ENCODE results near the gene PTPRU.

PTPRU gene

DNA sequence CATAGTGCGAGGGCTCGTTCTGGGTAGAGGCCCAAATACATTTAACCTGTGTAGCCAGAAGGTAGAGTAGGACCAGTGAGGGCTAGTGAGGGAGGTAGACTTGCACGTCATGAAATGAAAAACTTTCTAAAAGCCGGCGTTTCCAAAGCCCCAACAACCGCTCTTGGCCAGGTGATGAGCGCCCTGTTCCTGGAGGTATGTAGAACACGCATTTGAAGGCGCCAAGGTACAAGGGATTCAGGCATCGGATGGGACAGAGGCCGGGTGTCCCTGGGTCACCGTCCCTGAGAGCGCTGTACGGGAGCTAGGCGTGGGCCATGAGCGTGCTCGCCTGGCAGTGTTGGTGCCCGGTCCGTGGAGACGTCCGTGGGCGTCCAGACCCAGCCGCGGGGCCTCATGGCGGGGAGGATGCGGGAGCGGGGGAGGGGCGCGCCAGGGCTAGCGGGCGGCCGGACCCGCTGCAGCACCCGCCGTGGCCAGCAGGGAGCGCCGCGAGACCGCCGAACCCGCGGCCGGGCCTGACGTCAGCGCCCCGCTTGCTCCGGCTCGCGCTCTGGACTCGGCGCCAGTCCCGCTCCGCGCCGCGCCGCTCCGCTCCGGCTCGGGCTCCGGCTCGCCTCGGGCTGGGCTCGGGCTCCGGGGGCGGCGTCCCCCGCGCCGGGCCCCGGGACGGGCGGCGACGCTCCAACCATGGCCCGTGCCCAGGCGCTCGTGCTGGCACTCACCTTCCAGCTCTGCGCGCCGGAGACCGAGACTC, at the start of gene PTPRU:
Gene PTPRU (plus strand): TSS at position 568 of the 757 bp plus-strand sequence. CDS start 123 bp downstream, at position 691.
- H3K27ac ChIP-seq: peak within 1 kb of the TSS; percentile 94
- no peak for DNase-seq (ENCODE audit: low read depth, low spot score)

DNA sequence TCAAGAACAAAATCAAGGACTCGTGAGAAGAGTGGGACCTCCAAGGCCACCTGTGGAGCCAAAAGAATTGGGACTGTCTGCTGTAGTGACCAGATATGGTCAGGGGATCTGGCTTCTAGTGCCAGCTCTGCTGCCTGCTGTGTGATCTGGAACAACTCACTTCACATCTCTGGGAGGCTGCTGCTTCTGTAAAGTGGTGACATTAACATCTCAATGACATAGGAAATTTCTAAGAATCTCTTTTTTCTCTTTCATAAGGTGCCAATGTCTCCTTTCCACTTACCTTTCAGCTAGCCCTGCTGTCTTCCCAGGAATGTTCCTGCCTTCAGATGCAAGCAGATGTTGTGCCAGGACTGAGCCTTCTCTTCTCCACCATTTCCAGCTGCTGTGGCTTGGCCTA, 49.6 kb upstream of the PTPRU start:
- peak overlapping the region; percentile 50 for H3K27ac ChIP-seq
- no peak for DNase-seq (ENCODE audit: low read depth, low spot score)

DNA sequence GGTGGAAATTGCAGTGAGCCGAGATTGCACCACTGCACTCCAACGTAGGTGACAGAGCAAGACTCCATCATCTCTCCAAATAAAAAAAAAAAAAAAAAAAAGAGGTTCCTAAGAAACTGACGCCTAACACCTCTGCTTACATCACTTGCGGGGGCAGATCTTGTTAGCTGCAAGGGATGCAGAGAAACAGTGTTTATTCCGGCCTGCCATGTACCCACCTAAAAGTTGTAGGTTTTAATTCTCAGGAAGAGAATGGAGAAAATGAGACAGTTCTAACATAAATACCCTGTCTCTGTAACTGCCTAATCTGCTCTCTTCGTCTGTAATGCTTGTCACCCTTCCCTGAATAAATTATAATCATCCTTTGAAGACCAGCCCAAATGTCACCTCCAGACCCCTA, 45.6 kb upstream of the PTPRU start:
- no peak for DNase-seq (ENCODE audit: low read depth, low spot score)
- peak overlapping the region; percentile 19 for H3K27ac ChIP-seq

DNA sequence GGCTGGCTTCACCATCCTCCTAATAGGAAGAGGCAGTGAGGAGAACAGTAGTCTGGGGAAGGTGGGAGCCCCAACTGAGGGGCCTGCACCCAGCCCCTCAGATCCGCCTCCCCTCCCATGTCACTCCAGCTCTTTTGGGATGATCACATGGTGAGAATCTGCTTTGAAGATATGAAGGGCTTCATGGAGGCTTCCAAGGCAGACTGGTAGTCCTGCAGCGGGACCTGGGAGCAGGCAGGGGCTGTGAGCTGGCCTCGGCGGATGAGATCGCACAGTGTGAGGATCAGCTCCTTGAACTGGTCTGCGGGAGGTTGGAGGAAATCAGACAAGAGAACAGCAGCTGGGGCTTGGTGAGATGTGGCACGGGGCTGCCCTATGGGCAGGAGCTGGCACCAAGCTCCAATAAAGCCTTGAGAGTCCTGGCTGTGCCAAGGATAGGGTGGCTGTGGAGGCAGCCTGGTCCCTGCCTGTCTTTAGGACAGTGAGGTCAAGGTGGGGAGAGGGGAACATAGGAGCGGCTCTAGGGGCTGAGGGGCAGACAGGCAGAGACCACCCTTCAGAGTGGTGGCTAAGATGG, 42.4 kb upstream of the PTPRU start:
- DNase-seq (ENCODE audit: low read depth, low spot score): no peak

DNA sequence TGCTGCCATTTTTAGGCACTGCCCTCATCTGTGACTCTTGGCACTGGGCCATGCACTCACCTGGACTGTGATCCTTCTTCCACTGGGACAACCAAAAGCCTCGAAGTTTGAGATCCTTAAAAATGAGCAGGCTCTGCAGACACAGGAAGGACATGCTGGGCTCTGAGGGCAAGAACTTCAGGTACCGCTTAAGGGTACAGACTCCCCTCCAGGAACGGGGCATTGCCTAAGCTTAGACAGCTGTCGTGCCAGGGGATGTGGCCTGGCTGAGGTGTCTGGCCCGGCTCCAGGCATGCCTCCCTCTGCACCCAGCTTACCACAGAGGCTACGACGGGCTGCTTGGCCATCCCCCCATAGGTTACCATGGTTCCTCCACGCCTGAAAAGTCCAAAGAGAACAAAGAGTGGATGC, 40.4 kb upstream of the PTPRU start:
- H3K27ac ChIP-seq: no peak overlapping the region
- DNase-seq (ENCODE audit: low read depth, low spot score): no peak

More for the DNA sequence above, 42.4 kb upstream of the PTPRU start:
- no peak overlapping the region for H3K27ac ChIP-seq

DNA sequence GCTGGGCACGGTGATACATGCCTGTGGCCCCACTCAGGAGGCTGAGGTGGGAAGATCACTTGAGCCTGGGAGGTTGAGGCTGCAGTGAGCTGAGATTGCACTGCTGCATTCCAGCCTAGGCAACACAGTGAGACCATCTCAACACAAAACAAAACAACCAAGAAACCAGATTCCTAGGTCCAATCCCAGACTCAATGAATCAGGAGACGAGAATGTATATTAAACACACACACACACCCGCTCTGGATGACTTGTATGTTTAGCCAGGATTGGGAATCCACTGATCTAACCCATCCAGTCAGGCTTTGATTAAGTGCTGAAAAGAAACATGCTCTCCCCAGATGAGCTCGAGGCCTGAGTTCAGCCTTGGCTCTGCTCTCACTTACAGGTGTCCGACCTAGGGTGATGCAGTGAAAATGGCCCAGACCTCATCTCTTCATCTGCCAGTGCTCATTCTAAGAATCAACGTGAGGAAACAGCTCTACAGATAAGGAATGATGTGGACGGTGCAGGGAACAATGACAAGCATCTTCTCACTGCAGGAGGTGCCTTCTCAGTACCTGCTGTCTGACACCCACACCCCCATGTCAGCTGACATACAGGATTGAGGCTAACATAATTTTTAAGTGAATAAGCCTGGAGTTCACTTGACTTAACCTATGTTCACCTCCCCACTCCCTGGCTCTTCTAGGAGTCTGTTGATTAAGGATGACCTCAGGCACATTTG, 39.3 kb upstream of the PTPRU start:
- peak overlapping the region; percentile 20 for H3K27ac ChIP-seq
- no peak for DNase-seq (ENCODE audit: low read depth, low spot score)

DNA sequence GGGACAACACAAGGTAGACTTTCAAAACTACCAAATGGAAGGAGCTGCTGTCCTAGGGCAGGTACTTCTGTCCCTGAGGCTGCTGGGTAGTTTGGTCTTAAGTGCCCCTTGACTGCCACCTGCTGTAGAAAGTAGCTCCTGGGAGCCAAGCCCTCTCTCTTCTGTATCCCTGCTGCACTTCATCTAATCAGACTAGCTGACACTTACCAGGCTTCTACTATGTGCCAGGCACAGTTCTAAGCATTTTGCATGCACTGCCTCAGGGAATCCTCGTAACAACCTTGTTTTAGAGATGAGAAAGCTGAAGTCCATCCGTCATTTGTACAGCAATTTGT, 38.8 kb upstream of the PTPRU start:
- H3K27ac ChIP-seq: peak overlapping the region; percentile 20
- DNase-seq (ENCODE audit: low read depth, low spot score): no peak

DNA sequence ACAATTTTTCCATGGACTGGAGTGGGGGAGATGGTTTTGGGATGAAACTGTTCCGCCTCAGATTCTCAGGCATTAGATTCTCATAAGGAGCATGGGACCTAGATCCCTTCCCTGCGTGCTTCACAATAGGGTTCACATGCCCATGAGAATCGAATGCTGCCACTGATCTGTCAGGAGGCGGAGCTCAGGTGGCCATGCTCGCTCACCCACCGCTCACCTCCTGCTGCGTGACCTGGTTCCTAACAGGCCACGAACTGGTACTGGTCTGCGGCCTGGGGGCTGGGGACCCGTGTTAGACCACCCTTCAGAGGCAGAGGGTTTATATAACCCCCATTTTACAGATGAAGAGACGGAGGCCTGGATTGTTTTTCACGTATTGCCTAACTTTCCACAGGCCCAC, 38.3 kb upstream of the PTPRU start:
- DNase-seq (ENCODE audit: low read depth, low spot score): no peak

DNA sequence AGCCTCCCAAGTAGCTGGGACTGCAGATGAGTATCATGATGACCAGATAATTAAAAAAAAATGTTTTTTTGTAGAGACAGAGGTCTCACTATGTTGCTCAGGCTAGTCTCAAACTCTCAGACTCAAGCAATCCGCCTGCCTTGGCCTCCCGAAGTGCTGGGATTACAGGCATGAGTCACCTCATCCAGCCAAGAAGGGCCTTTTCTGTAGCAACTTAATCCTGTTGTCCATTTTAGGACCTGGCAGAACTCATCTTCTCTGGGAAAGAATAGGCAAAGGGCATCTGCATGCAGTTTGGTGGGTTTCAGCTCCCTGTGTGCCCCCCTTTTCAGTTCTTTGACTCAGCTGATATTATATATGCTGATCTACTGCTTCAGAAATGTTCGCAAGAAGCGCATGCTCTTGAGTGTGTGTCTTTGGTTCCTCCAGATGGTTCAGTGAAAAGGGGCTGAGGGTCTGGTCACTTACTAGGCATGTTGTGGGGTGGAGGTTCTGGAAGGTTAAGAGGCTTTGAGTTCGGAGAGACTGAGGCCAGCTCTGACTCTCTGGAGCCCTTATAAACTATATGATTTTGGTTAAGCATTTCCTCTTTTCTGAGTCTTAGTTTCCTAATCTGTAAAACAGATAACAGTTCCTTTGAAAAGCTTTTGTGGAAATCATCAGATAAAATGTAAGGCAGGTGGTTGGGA, 35.3 kb upstream of the PTPRU start:
- no peak overlapping the region for H3K27ac ChIP-seq
- no peak for DNase-seq (ENCODE audit: low read depth, low spot score)

More for the DNA sequence above, 38.3 kb upstream of the PTPRU start:
- H3K27ac ChIP-seq: no peak overlapping the region

DNA sequence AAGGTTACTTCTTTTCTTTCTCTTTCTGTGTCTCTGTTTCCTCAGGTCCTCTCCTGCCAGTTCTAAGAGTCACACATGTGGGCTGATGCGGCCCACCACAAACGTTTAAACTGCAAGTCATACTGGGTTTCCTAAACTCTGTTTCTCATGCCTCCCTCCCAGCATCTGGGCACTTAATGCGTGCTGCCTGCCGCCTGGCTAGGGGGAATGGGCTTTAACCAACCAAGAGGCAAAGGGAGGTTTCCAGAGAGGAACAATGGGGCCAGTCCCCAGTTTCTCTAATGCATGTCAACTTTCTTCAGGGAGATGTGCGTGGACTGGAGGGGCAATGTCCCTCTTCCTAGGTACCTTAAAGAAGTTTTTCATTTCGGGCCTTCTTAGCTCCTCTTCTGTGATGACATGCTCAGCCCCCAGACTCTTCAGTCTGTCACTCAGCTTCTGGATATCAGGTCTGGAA, 34.7 kb upstream of the PTPRU start:
- DNase-seq (ENCODE audit: low read depth, low spot score): no peak
- H3K27ac ChIP-seq: peak overlapping the region; percentile 85

DNA sequence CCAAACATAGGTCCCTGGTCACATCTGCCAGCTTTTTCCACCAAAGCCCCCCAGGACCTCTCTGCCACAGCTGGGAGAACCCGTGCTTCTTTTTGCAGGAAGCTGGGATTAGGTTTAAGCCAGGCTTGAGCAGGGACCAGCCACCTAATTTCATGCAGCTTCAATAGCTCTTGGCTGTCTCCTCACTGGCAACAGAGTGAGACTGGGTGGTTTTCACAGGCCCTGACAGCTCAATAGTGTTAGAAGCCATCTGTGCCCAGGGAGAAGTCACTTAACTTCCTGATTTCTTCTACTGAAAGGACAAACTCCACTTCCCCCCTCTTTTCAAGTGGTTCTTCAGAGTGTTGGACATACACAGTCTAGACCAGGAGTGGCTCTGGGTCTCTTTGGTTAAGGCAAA, 34.3 kb upstream of the PTPRU start:
- no peak for DNase-seq (ENCODE audit: low read depth, low spot score)
- peak overlapping the region; percentile 85 for H3K27ac ChIP-seq

DNA sequence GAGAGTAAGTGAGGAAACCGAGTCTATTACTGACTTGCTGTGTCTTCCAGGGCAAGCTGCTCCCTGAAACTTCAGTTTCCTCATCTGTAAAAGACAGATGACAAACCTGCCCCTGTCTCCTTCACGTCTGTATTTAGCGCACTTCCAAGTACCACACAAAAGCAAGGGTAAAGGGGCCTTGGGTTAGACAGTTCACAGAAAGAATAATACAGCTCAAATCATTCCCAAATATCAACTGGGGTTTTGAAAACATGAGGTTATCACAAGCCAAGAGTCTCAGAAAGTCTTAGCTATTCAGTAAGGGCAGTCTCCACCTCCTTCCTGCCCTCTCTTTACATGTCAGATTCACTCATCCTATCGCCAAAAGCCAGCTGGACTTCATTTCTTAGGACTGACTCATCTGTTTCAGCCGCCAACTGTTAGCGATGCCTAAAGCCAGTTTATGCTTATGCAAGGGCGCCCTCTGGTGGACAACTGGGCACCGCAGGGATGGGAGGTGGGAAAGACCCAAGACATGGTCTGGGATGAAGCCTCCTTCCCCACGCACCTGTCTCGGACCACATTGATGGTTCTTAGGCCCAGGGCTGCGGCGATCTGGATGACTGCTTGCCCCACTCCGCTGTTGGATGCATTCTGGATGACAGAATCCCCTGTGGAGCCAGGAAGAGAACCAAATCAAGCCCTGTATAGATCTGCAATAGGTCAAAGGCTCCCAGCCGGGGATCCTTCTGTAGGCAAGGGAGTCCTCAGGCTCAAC, 33.6 kb upstream of the PTPRU start:
- H3K27ac ChIP-seq: peak overlapping the region; percentile 85
- DNase-seq (ENCODE audit: low read depth, low spot score): peak; percentile 89

DNA sequence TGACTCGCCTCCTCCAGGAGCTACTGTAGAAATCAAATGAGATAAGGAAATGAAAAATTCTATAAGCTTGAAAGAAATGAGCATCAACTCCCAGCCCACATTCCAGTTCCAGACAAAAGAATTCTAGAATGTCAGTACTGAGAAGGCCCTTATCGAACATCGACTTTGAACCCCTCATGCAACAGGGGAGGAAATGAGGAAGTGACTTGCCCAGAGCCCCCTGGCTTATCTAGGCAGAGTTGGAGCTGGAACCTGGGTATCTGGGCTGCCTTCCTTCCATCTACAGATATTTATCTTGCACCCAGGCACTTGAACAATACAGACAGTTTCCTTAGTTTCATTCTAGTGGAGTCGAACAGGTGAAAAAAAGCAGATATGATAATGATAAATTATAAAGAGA, 27.9 kb upstream of the PTPRU start:
- no peak overlapping the region for H3K27ac ChIP-seq
- no peak for DNase-seq (ENCODE audit: low read depth, low spot score)

DNA sequence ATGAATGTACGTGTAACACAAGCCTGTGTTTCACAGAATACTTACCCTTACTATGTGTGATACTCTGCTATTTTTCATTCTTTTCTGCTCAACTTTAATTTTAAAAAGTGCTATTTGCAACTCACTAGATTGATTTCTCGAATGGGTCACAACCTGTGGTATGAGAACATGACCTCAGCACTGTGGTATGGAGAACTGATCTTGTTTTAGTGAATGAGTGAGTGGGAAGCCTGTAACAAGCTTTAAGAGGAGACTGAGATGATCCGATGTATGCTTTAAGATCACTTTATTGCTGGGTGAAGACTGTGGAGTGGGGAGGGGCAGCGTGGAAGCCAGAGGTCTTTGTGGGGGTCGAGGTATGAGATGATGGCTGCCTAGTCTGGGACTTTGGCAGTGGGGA, 27.1 kb upstream of the PTPRU start:
- H3K27ac ChIP-seq: no peak overlapping the region
- DNase-seq (ENCODE audit: low read depth, low spot score): no peak

DNA sequence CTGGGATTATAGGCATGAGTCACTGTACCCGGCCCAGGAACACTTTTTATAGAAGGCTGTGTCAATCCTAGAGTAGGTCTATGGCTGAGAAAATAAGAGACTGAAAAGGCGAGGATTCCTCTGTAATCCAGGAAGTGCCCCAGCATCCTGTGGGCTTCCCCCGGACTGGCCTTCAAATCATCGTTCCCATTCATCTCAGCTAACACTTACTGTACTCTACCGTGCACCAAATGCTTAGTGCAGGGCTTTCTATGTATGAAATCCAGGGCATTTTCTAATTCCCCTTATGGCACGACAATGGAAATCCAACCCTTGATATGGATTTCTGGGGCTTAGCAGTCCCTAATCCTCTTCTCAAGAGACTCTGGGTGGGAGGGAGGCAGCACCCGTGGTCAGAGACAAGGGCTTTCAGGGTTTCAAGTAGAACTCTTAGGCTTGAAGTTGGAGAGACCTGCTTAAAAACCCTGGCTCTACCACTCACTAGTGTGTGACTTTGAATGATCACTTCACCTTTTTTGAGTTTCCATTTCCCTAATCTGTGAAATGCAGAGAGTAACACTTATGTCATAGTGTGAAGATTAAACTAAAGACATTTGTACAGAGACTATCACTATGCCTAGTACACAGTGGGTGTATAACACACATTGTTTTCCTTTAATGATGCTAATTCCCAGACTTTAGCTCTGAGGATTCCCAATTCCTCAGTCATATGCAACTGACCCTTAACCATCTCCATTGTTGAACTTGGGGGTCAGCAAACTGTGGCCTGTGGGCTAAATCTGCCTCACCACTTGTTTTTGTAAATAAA, 25.8 kb upstream of the PTPRU start:
- no peak overlapping the region for H3K27ac ChIP-seq

DNA sequence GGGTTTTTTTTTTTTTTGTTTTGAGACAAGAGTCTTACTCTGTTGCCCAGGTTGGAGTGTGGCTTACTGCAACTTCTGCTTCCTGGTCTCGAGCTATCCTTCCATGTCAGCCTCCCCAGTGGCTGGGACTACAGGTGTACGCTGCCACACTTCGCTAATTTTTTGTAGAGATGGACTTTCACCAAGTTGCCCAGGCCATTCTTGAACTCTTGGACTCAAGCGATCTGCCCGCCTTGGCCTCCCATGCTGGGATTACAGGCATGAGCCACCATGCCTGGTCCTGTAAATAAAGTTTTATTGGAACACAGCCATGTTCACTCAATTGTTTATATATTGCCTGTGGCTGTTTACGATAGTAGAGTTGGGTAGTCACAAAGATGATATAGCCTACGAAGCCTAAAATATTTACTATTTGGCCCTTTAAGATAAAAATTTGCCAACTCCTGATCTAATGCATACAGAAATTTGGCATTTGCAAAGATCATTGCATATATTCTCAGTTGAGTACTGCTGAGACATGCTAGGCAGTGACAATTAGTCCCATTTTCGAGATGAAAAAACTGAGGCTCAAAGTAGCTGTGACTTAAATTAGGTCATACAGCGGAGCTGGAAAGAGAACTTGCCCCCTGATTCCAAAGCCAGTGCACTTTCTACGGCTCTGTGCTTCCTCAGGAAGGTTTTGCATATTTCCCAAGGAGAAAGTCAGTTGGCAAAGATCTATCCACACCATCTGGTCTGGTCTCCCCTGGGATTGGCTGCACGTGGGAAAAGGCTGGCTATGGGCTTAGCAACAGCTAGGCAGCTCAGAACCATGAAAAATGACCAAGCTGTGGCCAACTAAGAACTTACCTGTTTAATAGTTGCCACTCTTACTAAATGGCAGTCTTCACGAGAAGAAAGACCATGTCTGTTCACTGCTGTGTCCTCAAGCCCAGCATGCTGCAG, 25.0 kb upstream of the PTPRU start:
- no peak for DNase-seq (ENCODE audit: low read depth, low spot score)
- no peak overlapping the region for H3K27ac ChIP-seq

More for the DNA sequence above, 25.8 kb upstream of the PTPRU start:
- DNase-seq (ENCODE audit: low read depth, low spot score): no peak

DNA sequence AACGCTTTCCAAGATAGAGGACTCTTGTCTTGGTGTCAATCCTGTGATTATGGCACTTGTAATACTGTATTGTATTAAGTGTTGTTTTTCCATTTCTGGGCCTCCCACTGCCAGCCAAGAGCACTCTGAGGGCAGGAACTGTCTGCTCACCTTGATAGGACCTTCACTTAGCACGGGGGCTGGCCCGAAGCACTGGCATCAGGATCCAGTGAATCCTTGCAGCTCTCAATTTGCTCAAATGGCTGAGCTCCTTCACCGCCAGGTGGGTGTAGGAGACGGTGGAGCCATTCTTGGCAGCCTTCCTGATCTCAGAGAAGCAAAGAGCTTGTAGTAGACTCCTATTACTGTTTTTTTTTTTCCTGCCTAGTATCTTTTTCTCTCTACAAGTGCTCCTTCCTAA, 23.3 kb upstream of the PTPRU start:
- no peak overlapping the region for H3K27ac ChIP-seq
- DNase-seq (ENCODE audit: low read depth, low spot score): no peak

DNA sequence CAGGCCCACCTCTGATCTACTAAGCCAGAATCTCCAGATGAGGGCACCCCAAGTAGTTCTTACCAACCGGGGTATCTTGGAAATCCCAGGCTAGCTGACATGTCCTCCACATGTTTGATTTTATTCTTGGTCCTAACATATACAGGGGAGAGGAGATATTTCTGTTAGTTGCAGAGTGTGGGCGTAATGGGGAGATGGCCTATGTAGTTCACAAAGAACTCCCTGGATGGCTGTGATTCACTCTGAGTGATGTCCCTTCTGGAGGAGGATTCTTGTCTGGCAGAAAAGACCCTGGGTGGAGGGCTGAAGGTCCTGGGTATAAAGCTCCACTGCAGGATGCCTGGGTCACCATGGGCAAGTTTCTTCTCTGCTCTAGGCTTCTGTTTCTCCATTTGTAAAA, 18.7 kb upstream of the PTPRU start:
- H3K27ac ChIP-seq: no peak overlapping the region
- DNase-seq (ENCODE audit: low read depth, low spot score): no peak

Data from epithelial cell of prostate (primary cell).